Measurements from ENCODE around the gene ADRA2B.

ADRA2B gene

GRCh38 chr2:96137321-96138178 is 21.2 kb upstream of the ADRA2B start:
- DNase-seq (ENCODE audit: low read depth): no peak

- no peak for DNase-seq (ENCODE audit: low read depth)
Observed at GRCh38 chr2:96136129-96136720, 19.9 kb upstream of the ADRA2B start.

- no peak for DNase-seq (ENCODE audit: low read depth)
Observed at GRCh38 chr2:96135621-96136020, 19.2 kb upstream of the ADRA2B start.

GRCh38 chr2:96135171-96135570 is 18.8 kb upstream of the ADRA2B start:
- no peak for DNase-seq (ENCODE audit: low read depth)

GRCh38 chr2:96134421-96134820 is 18.1 kb upstream of the ADRA2B start:
- DNase-seq (ENCODE audit: low read depth): no peak

GRCh38 chr2:96131813-96132745 is 15.7 kb upstream of the ADRA2B start:
- DNase-seq (ENCODE audit: low read depth): no peak

GRCh38 chr2:96131152-96131812 is 14.9 kb upstream of the ADRA2B start:
- DNase-seq (ENCODE audit: low read depth): no peak

GRCh38 chr2:96130483-96130882 is 14.1 kb upstream of the ADRA2B start:
- DNase-seq (ENCODE audit: low read depth): no peak

- DNase-seq (ENCODE audit: low read depth): no peak
Observed at GRCh38 chr2:96129528-96130120, 13.3 kb upstream of the ADRA2B start.

- no peak for DNase-seq (ENCODE audit: low read depth)
Observed at GRCh38 chr2:96128456-96128855, 12.1 kb upstream of the ADRA2B start.

GRCh38 chr2:96124406-96125265 is 8.3 kb upstream of the ADRA2B start:
- DNase-seq (ENCODE audit: low read depth): no peak

GRCh38 chr2:96123936-96124335 is 7.6 kb upstream of the ADRA2B start:
- DNase-seq (ENCODE audit: low read depth): no peak

GRCh38 chr2:96123290-96123689 is 6.9 kb upstream of the ADRA2B start:
- DNase-seq (ENCODE audit: low read depth): no peak

- DNase-seq (ENCODE audit: low read depth): no peak
Observed at GRCh38 chr2:96122391-96122790, 6.0 kb upstream of the ADRA2B start.

GRCh38 chr2:96121414-96121813 is 5.0 kb upstream of the ADRA2B start:
- DNase-seq (ENCODE audit: low read depth): no peak

GRCh38 chr2:96120991-96121390 is 4.6 kb upstream of the ADRA2B start:
- no peak for DNase-seq (ENCODE audit: low read depth)

- no peak for DNase-seq (ENCODE audit: low read depth)
Observed at GRCh38 chr2:96120091-96120720, 3.8 kb upstream of the ADRA2B start.

GRCh38 chr2:96119389-96119751 is 3.0 kb upstream of the ADRA2B start:
- DNase-seq (ENCODE audit: low read depth): no peak

- no peak for DNase-seq (ENCODE audit: low read depth)
Observed at GRCh38 chr2:96118698-96119388, 2.5 kb upstream of the ADRA2B start.
